GM04504 (cell line): ENCODE data around the gene LRRC55.

Experiments used
- DNase-seq: peaks from one replicate; pipeline ENCODE4 v3.0.0-alpha.2; 2012; ENCODE audit warnings: low read depth

Gene LRRC55

GRCh38 chr11:57239348-57239747 is 57.6 kb downstream of the LRRC55 start:
- DNase-seq = no peak

GRCh38 chr11:57240007-57240406 is 58.3 kb downstream of the LRRC55 start:
- DNase-seq = no peak

GRCh38 chr11:57240757-57241156 is 59.0 kb downstream of the LRRC55 start:
- DNase-seq = no peak
